SJSA1 (cell line): ENCODE measurements around the gene EFHC2. TPM values are rescaled to one million over a fixed set of nuclear protein-coding genes. Genes with fewer than 3 reads are reported as not detected.
"Not testable (repeated sequence)": the region's sequence is repeated elsewhere in the genome, so short reads cannot be mapped to it uniquely, and the experiment has no call there.

ENCODE experiments used
- DNase-seq, 2 experiments: peaks; one replicate each; pipeline ENCODE4 v3.0.0-alpha.2; 2015 to 2020; ENCODE audit warnings: low spot score in 2 of 2, low read depth in 1 of 2
- H3K27ac ChIP-seq: fragments of 250-450 bp; sonication (Bioruptor Pico); 2 replicates; pipeline ENCODE4 v1.5.1; 2020; ENCODE audit warnings: mild to moderate bottlenecking, moderate library complexity
- H3K27me3 ChIP-seq: fragments of 250-450 bp; sonication (Bioruptor Pico); replicated peaks from 2 replicates; pipeline ENCODE4 v1.5.1; 2020; ENCODE audit warnings: mild to moderate bottlenecking, moderate library complexity
- H3K36me3 ChIP-seq: fragments of 250-450 bp; sonication (Bioruptor Pico); 2 replicates; pipeline ENCODE4 v1.5.1; 2020; ENCODE audit warnings: mild to moderate bottlenecking
- H3K4me1 ChIP-seq: fragments of 250-450 bp; sonication (Bioruptor Pico); replicated peaks from 2 replicates; pipeline ENCODE4 v1.6.1; 2021; ENCODE audit warnings: mild to moderate bottlenecking
- H3K4me3 ChIP-seq: fragments of 250-450 bp; sonication (Bioruptor Pico); 2 replicates; pipeline ENCODE4 v1.5.1; 2020; ENCODE audit warnings: mild to moderate bottlenecking
- H3K9me3 ChIP-seq: fragments of 250-450 bp; sonication (Bioruptor Pico); replicated peaks from 2 replicates; pipeline ENCODE4 v1.5.1; 2020; ENCODE audit warnings: mild to moderate bottlenecking
- total RNA-seq: library from RNA; depleted of rRNA; stranded (reverse); fragments of >200 nt; shearing (Covaris generic); gene quantifications from 2 replicates; pipeline ENCODE4 v1.2.3, GENCODE V29; 2014

The EFHC2 gene
- total RNA-seq, 1 experiment from 2014 or later = not detected

- no peaks in the 10 kb centered on the region for H3K27me3 ChIP-seq
- H3K9me3 ChIP-seq = no peaks in the 10 kb centered on the region
- no peak overlapping the region for H3K4me3 ChIP-seq
- H3K4me1 ChIP-seq = no peaks in the 10 kb centered on the region
- H3K27ac ChIP-seq = no peak overlapping the region
- no peak for DNase-seq
- H3K36me3 ChIP-seq = no peaks in the 10 kb centered on the region
These were observed 75.6 kb downstream of the EFHC2 start for GRCh38 chrX:44267861-44268260.

GRCh38 chrX:44267116-44267515 lies 76.4 kb downstream of the EFHC2 start:
- Histone ChIP-seq H3K27me3 (no peaks in the 10 kb centered on the region), H3K4me1 (no peaks in the 10 kb centered on the region)

GRCh38 chrX:44265559-44265958 lies 77.9 kb downstream of the EFHC2 start:
- H3K9me3 ChIP-seq = no peaks in the 10 kb centered on the region
- H3K36me3 ChIP-seq = no peaks in the 10 kb centered on the region
- H3K4me3 ChIP-seq = no peak overlapping the region
- H3K27me3 ChIP-seq = no peaks in the 10 kb centered on the region
- no peak for DNase-seq
- no peak overlapping the region for H3K27ac ChIP-seq
- no peaks in the 10 kb centered on the region for H3K4me1 ChIP-seq

More at GRCh38 chrX:44267116-44267515, 76.4 kb downstream of the EFHC2 start:
- H3K27ac ChIP-seq = no peak overlapping the region
- DNase-seq = no peak
- no peak overlapping the region for H3K4me3 ChIP-seq
- no peaks in the 10 kb centered on the region for H3K9me3 ChIP-seq
- H3K36me3 ChIP-seq = no peaks in the 10 kb centered on the region

- no peak for DNase-seq
- Histone ChIP-seq H3K9me3 (no peaks in the 10 kb centered on the region), H3K4me1 (no peaks in the 10 kb centered on the region), H3K4me3 (no peak overlapping the region), H3K27ac (no peak overlapping the region), H3K27me3 (no peaks in the 10 kb centered on the region), H3K36me3 (no peaks in the 10 kb centered on the region)
These were observed 78.5 kb downstream of the EFHC2 start for GRCh38 chrX:44264936-44265335.

GRCh38 chrX:44261286-44261685 lies 82.2 kb downstream of the EFHC2 start:
- H3K27ac ChIP-seq = no peak overlapping the region
- H3K9me3 ChIP-seq = no peaks in the 10 kb centered on the region
- no peaks in the 10 kb centered on the region for H3K36me3 ChIP-seq
- no peaks in the 10 kb centered on the region for H3K4me1 ChIP-seq
- no peak for DNase-seq
- no peaks in the 10 kb centered on the region for H3K27me3 ChIP-seq
- no peak overlapping the region for H3K4me3 ChIP-seq

GRCh38 chrX:44260609-44261008 lies 82.9 kb downstream of the EFHC2 start:
- DNase-seq = no peak
- Histone ChIP-seq H3K4me1 (no peaks in the 10 kb centered on the region), H3K27ac (no peak overlapping the region), H3K36me3 (no peaks in the 10 kb centered on the region), H3K9me3 (no peaks in the 10 kb centered on the region), H3K4me3 (no peak overlapping the region), H3K27me3 (no peaks in the 10 kb centered on the region)

- not testable (repeated sequence) for H3K4me1 ChIP-seq, H3K36me3 ChIP-seq, H3K4me3 ChIP-seq, H3K27ac ChIP-seq, H3K27me3 ChIP-seq, H3K9me3 ChIP-seq, DNase-seq
These were observed 87.7 kb downstream of the EFHC2 start for GRCh38 chrX:44255742-44256141.

- no peak for DNase-seq
- H3K27me3 ChIP-seq = no peaks in the 10 kb centered on the region
- H3K36me3 ChIP-seq = no peaks in the 10 kb centered on the region
- no peak overlapping the region for H3K4me3 ChIP-seq
- H3K9me3 ChIP-seq = no peaks in the 10 kb centered on the region
- no peaks in the 10 kb centered on the region for H3K4me1 ChIP-seq
- no peak overlapping the region for H3K27ac ChIP-seq
These were observed 89.9 kb downstream of the EFHC2 start for GRCh38 chrX:44253575-44253942.

GRCh38 chrX:44252688-44253574 lies 90.5 kb downstream of the EFHC2 start:
- not testable (repeated sequence) for H3K27ac ChIP-seq, H3K9me3 ChIP-seq, H3K4me1 ChIP-seq, H3K27me3 ChIP-seq, H3K4me3 ChIP-seq, H3K36me3 ChIP-seq
- peak; percentile 15 to 36 for DNase-seq

GRCh38 chrX:44247468-44247867 lies 96.0 kb downstream of the EFHC2 start:
- no peaks in the 10 kb centered on the region for H3K27me3 ChIP-seq

GRCh38 chrX:44246826-44247225 lies 96.6 kb downstream of the EFHC2 start:
- no peak overlapping the region for H3K27ac ChIP-seq
- H3K27me3 ChIP-seq = no peaks in the 10 kb centered on the region
- no peaks in the 10 kb centered on the region for H3K36me3 ChIP-seq
- no peak overlapping the region for H3K4me3 ChIP-seq
- no peak for DNase-seq
- H3K4me1 ChIP-seq = no peaks in the 10 kb centered on the region
- no peaks in the 10 kb centered on the region for H3K9me3 ChIP-seq

More at GRCh38 chrX:44247468-44247867, 96.0 kb downstream of the EFHC2 start:
- no peaks in the 10 kb centered on the region for H3K36me3 ChIP-seq
- no peak overlapping the region for H3K4me3 ChIP-seq
- H3K27ac ChIP-seq = no peak overlapping the region
- no peaks in the 10 kb centered on the region for H3K9me3 ChIP-seq
- DNase-seq = no peak
- no peaks in the 10 kb centered on the region for H3K4me1 ChIP-seq

GRCh38 chrX:44245733-44246132 lies 97.7 kb downstream of the EFHC2 start:
- Histone ChIP-seq H3K27me3 (no peaks in the 10 kb centered on the region), H3K27ac (no peak overlapping the region), H3K4me3 (no peak overlapping the region), H3K9me3 (no peaks in the 10 kb centered on the region), H3K36me3 (no peaks in the 10 kb centered on the region), H3K4me1 (no peaks in the 10 kb centered on the region)
- DNase-seq = no peak

- no peak overlapping the region for H3K4me3 ChIP-seq
- no peaks in the 10 kb centered on the region for H3K36me3 ChIP-seq
- H3K4me1 ChIP-seq = no peaks in the 10 kb centered on the region
- no peak overlapping the region for H3K27ac ChIP-seq
- no peaks in the 10 kb centered on the region for H3K9me3 ChIP-seq
- H3K27me3 ChIP-seq = no peaks in the 10 kb centered on the region
- peak in 1 of 2 experiments; percentile 9 for DNase-seq
These were observed 99.5 kb downstream of the EFHC2 start for GRCh38 chrX:44244008-44244407.

GRCh38 chrX:44241546-44241945 lies 101.9 kb downstream of the EFHC2 start:
- no peak overlapping the region for H3K27ac ChIP-seq
- H3K4me1 ChIP-seq = no peaks in the 10 kb centered on the region
- no peaks in the 10 kb centered on the region for H3K9me3 ChIP-seq
- no peaks in the 10 kb centered on the region for H3K27me3 ChIP-seq
- no peak overlapping the region for H3K4me3 ChIP-seq
- no peaks in the 10 kb centered on the region for H3K36me3 ChIP-seq
- DNase-seq = no peak

GRCh38 chrX:44240036-44240435 lies 103.4 kb downstream of the EFHC2 start:
- no peaks in the 10 kb centered on the region for H3K36me3 ChIP-seq
- H3K9me3 ChIP-seq = no peaks in the 10 kb centered on the region
- no peaks in the 10 kb centered on the region for H3K27me3 ChIP-seq
- no peak overlapping the region for H3K27ac ChIP-seq
- H3K4me3 ChIP-seq = no peak overlapping the region
- DNase-seq = no peak
- H3K4me1 ChIP-seq = no peaks in the 10 kb centered on the region
